Measurements from ENCODE around the gene NCAM1. TPM values are rescaled to one million over a fixed set of nuclear protein-coding genes. Genes with fewer than 3 reads are reported as not detected.
A peak's percentile ranks its signal among the peaks of the same experiment; 100 is the strongest.

NCAM1 gene
- total RNA-seq, 6 experiments from 2014 or later: 1.2 to 2.4 (median 1.8) TPM

DNA sequence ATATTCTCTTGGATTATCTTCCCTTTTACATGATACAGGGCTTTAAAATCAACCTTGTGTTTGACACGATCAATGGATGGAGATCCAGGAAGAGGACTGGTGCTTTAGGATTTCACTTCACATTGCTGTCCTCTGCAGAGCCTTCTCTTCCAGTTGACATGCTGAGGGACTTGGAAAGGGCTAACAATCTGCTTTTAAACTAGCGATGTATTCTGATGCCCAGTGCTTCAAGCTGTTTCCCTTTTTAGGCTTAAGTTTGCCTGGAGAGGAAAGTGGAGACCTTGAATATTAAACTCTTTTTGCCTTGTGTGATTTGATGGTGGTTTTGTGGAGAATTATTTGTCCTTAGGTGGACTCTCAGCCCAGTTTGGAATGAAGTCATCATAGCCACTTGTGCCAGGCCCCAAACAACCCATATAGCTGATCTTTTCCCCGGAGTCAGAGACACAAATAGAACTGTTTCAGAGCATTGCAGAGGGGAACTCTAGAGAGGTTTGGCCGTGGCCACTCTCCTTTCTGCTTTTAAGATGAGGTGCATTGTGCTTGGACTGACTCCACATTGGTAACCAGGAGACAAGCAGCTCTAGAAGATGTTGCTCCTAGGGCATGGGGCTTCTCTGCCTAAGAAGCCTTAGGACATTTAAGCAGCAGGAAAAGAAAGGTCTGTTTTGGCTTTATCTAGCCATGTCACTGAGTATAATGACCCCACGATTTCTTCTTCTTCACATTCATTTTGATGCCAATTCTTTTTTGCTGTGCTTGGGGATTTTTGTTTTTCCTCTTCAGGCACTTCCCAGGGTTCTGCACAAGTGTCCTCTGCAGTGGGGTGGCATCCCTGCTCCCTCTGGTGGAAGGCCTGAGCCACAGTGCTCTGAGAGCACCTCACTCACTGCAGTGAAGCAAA, 152.8 kb downstream of the NCAM1 start:
- peak; percentile 52 to 65 (median 62) for DNase-seq
- intact Hi-C loops (cut with DNase I): no loop called here
- TF ChIP-seq POLR2A (IDR thresholded peaks at IDR 0.05) (no peak), CTCF (IDR thresholded peaks at IDR 0.05) (peak; percentile 52 to 75 (median 67))
- no peaks in the 10 kb centered on the region for H3K27me3 ChIP-seq
- H3K9me3 ChIP-seq: no peaks in the 10 kb centered on the region
- no peak overlapping the region for H3K27ac ChIP-seq
- H3K4me3 ChIP-seq: no peak overlapping the region
- H3K36me3 ChIP-seq: no peaks in the 10 kb centered on the region
- ATAC-seq: peak; percentile 74 to 98 (median 92)
- WGBS (ENCODE audit: insufficient coverage, low coverage, low lambda C conversion rate, missing lambda C conversion rate): 38% methylated on average over 5 of the region's 5 CpGs
- no peaks in the 10 kb centered on the region for H3K4me1 ChIP-seq

DNA sequence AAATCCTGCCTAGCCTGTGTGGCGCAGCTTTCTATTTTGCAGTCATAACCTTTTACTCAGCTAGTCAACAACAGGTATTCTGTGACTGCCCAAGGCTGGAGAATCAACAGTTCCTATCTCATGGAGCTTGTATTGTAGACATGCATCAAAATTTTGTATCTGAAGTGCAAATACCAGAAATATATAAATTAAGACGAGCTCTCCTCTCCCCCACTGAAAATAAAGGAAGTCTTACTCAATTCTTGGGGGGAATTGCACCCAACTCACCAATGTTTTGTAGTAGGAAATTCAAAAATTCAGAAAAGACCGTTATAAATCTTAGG, 153.4 kb downstream of the NCAM1 start:
- TF ChIP-seq CTCF (IDR thresholded peaks at IDR 0.05): no peak
- no peak for TF ChIP-seq POLR2A (IDR thresholded peaks at IDR 0.05)
- 19% methylated on average over 3 of the region's 3 CpGs for WGBS (ENCODE audit: insufficient coverage, low coverage, low lambda C conversion rate, missing lambda C conversion rate)
- Histone ChIP-seq H3K27ac (no peak overlapping the region), H3K27me3 (no peaks in the 10 kb centered on the region), H3K36me3 (no peaks in the 10 kb centered on the region), H3K4me3 (no peak overlapping the region), H3K9me3 (no peaks in the 10 kb centered on the region), H3K4me1 (no peaks in the 10 kb centered on the region)
- ATAC-seq: no peak
- no peak for DNase-seq
- intact Hi-C loops (cut with DNase I): no loop called here

GRCh38 chr11:113118104-113118503, 156.9 kb downstream of the NCAM1 start:
- Histone ChIP-seq H3K27ac (no peak overlapping the region), H3K27me3 (no peaks in the 10 kb centered on the region), H3K36me3 (no peaks in the 10 kb centered on the region), H3K4me3 (no peak overlapping the region), H3K9me3 (no peaks in the 10 kb centered on the region), H3K4me1 (no peaks in the 10 kb centered on the region)
- 57% methylated on average over 1 of the region's 1 CpG for WGBS (ENCODE audit: insufficient coverage, low coverage, low lambda C conversion rate, missing lambda C conversion rate)
- TF ChIP-seq CTCF (IDR thresholded peaks at IDR 0.05) (no peak), POLR2A (IDR thresholded peaks at IDR 0.05) (no peak)
- no peak for DNase-seq
- intact Hi-C loops (cut with DNase I): no loop called here
- no peak for ATAC-seq

DNA sequence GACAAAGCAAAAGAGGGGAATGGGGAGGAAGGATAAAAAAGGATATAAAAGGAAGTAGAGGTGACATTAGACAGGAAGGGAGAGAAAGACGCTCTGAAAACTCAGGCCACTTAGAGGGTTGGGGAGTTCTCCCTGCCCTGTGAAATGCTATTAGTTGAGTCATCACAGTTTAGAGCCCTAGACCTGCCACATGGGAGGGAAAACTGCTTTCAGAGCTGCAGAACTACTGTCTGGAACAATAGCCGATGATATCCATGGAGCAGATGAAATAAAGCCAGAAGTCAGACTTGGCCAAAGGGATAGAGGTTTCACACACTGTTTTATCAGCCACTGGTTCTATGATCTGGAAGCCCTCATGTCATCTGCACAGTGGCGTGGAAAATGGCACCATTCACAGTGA, 157.9 kb downstream of the NCAM1 start:
- 57% methylated on average over 1 of the region's 3 CpGs for WGBS (ENCODE audit: insufficient coverage, low coverage, low lambda C conversion rate, missing lambda C conversion rate)
- TF ChIP-seq CTCF (IDR thresholded peaks at IDR 0.05) (no peak), POLR2A (IDR thresholded peaks at IDR 0.05) (no peak)
- ATAC-seq (no peak), DNase-seq (no peak)
- no peak overlapping the region for H3K4me3 ChIP-seq
- no peaks in the 10 kb centered on the region for H3K4me1 ChIP-seq
- intact Hi-C loops (cut with DNase I): no loop called here
- H3K27ac ChIP-seq: no peak overlapping the region
- H3K36me3 ChIP-seq: no peaks in the 10 kb centered on the region
- no peaks in the 10 kb centered on the region for H3K9me3 ChIP-seq
- no peaks in the 10 kb centered on the region for H3K27me3 ChIP-seq

All from right lobe of liver (tissue), 6 donors.